Loucy (cell line): ENCODE data around the gene TSHZ2.

Source experiments
- EZH2phosphoT487 ChIP-seq: fragments of 200-600 bp; IDR thresholded peaks from 2 replicates; pipeline ENCODE4 v1.6.1; 2018; ENCODE audit warnings: antibody characterized with exemption, mild to moderate bottlenecking, moderate library complexity, borderline replicate concordance
- TF ChIP-seq, protein P1 (sequence below): fragments of 200-600 bp; sonication (generic); conservative IDR thresholded peaks from 2 replicates; pipeline ENCODE4 v1.5.1; 2014; ENCODE audit warnings: mild to moderate bottlenecking, antibody characterized with exemption, low read length

DNA sequence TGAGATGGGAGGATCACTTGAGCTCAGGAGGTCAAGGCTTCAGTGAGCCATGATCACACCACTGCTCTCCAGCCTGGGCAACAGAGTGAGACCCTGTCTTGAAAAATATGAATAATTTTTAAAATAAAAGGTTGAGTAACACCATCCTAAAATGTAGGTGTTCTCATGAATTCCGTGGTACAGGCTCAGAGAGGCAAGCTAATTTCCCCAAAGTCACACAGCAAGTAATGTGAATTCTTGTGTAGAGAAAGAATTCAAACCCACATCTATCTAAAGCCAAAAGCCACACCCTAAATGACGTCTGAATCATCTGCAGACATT is 541.0 kb downstream of the TSHZ2 start:
- TF ChIP-seq, protein P1, sequence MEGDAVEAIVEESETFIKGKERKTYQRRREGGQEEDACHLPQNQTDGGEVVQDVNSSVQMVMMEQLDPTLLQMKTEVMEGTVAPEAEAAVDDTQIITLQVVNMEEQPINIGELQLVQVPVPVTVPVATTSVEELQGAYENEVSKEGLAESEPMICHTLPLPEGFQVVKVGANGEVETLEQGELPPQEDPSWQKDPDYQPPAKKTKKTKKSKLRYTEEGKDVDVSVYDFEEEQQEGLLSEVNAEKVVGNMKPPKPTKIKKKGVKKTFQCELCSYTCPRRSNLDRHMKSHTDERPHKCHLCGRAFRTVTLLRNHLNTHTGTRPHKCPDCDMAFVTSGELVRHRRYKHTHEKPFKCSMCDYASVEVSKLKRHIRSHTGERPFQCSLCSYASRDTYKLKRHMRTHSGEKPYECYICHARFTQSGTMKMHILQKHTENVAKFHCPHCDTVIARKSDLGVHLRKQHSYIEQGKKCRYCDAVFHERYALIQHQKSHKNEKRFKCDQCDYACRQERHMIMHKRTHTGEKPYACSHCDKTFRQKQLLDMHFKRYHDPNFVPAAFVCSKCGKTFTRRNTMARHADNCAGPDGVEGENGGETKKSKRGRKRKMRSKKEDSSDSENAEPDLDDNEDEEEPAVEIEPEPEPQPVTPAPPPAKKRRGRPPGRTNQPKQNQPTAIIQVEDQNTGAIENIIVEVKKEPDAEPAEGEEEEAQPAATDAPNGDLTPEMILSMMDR: no peak
- TF ChIP-seq EZH2phosphoT487: no peak
